Endodermal cell (in vitro differentiated cells): ENCODE results near the gene OGFOD3. TPM values are rescaled to one million over a fixed set of nuclear protein-coding genes. Genes with fewer than 3 reads are reported as not detected.

Experiments
- DNase-seq: peaks from one replicate; pipeline ENCODE4 v3.0.0-alpha.2; 2017
- H3K27ac ChIP-seq: 2 replicates; pipeline ENCODE4 v1.5.1; 2013; ENCODE audit warnings: mild to moderate bottlenecking, low read depth, low read length, moderate library complexity
- H3K27me3 ChIP-seq: 2 replicates; pipeline ENCODE4 v1.6.1; 2013; ENCODE audit warnings: mild to moderate bottlenecking, low read length, moderate library complexity; ENCODE audit not compliant: insufficient read depth, control insufficient read depth, poor library complexity, severe bottlenecking
- H3K36me3 ChIP-seq: 2 replicates; pipeline ENCODE4 v1.7.0; 2013; ENCODE audit warnings: mild to moderate bottlenecking, low read length, moderate library complexity; ENCODE audit not compliant: control insufficient read depth, insufficient read depth
- H3K4me1 ChIP-seq: one replicate; pipeline ENCODE4 v1.7.0; 2013; ENCODE audit warnings: low read length; ENCODE audit not compliant: control insufficient read depth, insufficient read depth
- H3K4me3 ChIP-seq: 2 replicates; pipeline ENCODE4 v1.5.1; 2013; ENCODE audit warnings: mild to moderate bottlenecking, low read length, moderate library complexity
- H3K9ac ChIP-seq: 2 replicates; pipeline ENCODE4 v1.6.1; 2013; ENCODE audit warnings: mild to moderate bottlenecking, low read length, moderate library complexity; ENCODE audit not compliant: poor library complexity, severe bottlenecking; ENCODE audit errors: extremely low read depth
- H3K9me3 ChIP-seq: 2 replicates; pipeline ENCODE4 v1.6.1; 2013; ENCODE audit warnings: mild to moderate bottlenecking, low read length, moderate library complexity; ENCODE audit not compliant: control insufficient read depth
- H3K27ac Mint-ChIP-seq: 2 replicates; pipeline ENCODE4 v1.8.0; 2020; ENCODE audit warnings: mixed read lengths
- H3K27me3 Mint-ChIP-seq: 2 replicates; pipeline ENCODE4 v1.8.0; 2021; ENCODE audit warnings: mild to moderate bottlenecking, mixed read lengths; ENCODE audit not compliant: insufficient read depth
- H3K36me3 Mint-ChIP-seq: 2 replicates; pipeline ENCODE4 v1.8.0; 2020; ENCODE audit warnings: low read depth, mixed read lengths
- H3K4me1 Mint-ChIP-seq: 2 replicates; pipeline ENCODE4 v1.8.0; 2020; ENCODE audit warnings: mixed read lengths
- H3K4me3 Mint-ChIP-seq: 2 replicates; pipeline ENCODE4 v1.8.0; 2020; ENCODE audit warnings: mild to moderate bottlenecking, moderate library complexity, mixed read lengths
- H3K9me3 Mint-ChIP-seq: 2 replicates; pipeline ENCODE4 v1.8.0; 2020; ENCODE audit warnings: mild to moderate bottlenecking, mixed read lengths
- CTCF ChIP-seq: fragments of 200-600 bp; sonication (generic); conservative IDR thresholded peaks from 2 replicates; pipeline ENCODE4 v1.5.0; 2021; ENCODE audit warnings: antibody characterized with exemption, mild to moderate bottlenecking
- WGBS, 2 experiments: methylation state at CpG; one replicate each; pipeline versions ENCODE4 v1.1.5 to v1.1.7; 2013; ENCODE audit warnings: missing lambda C conversion rate in 2 of 2, mixed read lengths in 1 of 2; ENCODE audit not compliant: insufficient coverage in 1 of 2, insufficient read length in 1 of 2; 5-methylcytosine and 5-hydroxymethylcytosine counted together
- total RNA-seq, 2 donors: library from RNA; stranded (reverse); fragmentation: NEBNext Ultra II Directional in 1 of 2; extraction: Animal tissue kit (Norgen Biotek cat#: 25700) in 1 of 2; gene quantifications; 2 replicates in 1 of 2; 3 replicates in 1 of 2; pipeline ENCODE4 v1.2.1, GENCODE V29; 2021

OGFOD3 gene
- total RNA-seq, 2 donors from 2014 or later: 24.0 to 30.1 TPM

- no peak overlapping the region for H3K27ac Mint-ChIP-seq
- H3K27me3 Mint-ChIP-seq: no peaks in the 10 kb centered on the region
- TF ChIP-seq CTCF: no peak
- no peak overlapping the region for H3K4me3 Mint-ChIP-seq
- H3K4me1 Mint-ChIP-seq: no peaks in the 10 kb centered on the region
- Histone ChIP-seq H3K27ac (no peak overlapping the region), H3K9ac (no peak overlapping the region), H3K4me1 (no peaks in the 10 kb centered on the region), H3K36me3 (peaks cover 7% of the 10 kb centered on the region), H3K27me3 (no peaks in the 10 kb centered on the region), H3K4me3 (no peak overlapping the region), H3K9me3 (no peaks in the 10 kb centered on the region)
- H3K36me3 Mint-ChIP-seq: peaks cover 10% of the 10 kb centered on the region
- 92 to 93% methylated on average over 16 to 26 of the region's 26 CpGs for WGBS, 2 experiments
- no peaks in the 10 kb centered on the region for H3K9me3 Mint-ChIP-seq
- DNase-seq: no peak
Observed at GRCh38 chr17:82415336-82415735, 3.0 kb downstream of the OGFOD3 start.

GRCh38 chr17:82414548-82415281 lies 3.7 kb downstream of the OGFOD3 start:
- 13 to 32% methylated on average over 18 to 38 of the region's 38 CpGs for WGBS, 2 experiments
- no peak overlapping the region for H3K4me3 ChIP-seq
- no peak overlapping the region for H3K4me3 Mint-ChIP-seq

More at GRCh38 chr17:82414548-82415281, 3.7 kb downstream of the OGFOD3 start:
- Histone ChIP-seq H3K27ac (no peak overlapping the region), H3K36me3 (peaks cover 4% of the 10 kb centered on the region), H3K4me1 (no peaks in the 10 kb centered on the region), H3K27me3 (no peaks in the 10 kb centered on the region), H3K9ac (no peak overlapping the region), H3K9me3 (no peaks in the 10 kb centered on the region)
- H3K27ac Mint-ChIP-seq: no peak overlapping the region
- no peaks in the 10 kb centered on the region for H3K4me1 Mint-ChIP-seq
- peak; percentile 98 for DNase-seq
- no peaks in the 10 kb centered on the region for H3K27me3 Mint-ChIP-seq
- H3K9me3 Mint-ChIP-seq: no peaks in the 10 kb centered on the region
- peak; percentile 93 for TF ChIP-seq CTCF
- H3K36me3 Mint-ChIP-seq: peaks cover 4% of the 10 kb centered on the region
